BLaER1 (cell line): ENCODE measurements around the gene SAMD3.

Experiments used
- H3K27ac ChIP-seq: shearing (Covaris generic); formaldehyde crosslinking; 2 replicates; pipeline ENCODE4 v1.8.1; 2022
- H3K27me3 ChIP-seq: shearing (Covaris generic); formaldehyde crosslinking; 2 replicates; pipeline ENCODE4 v1.8.1; 2022
- H3K36me3 ChIP-seq: shearing (Covaris generic); formaldehyde crosslinking; 2 replicates; pipeline ENCODE4 v1.8.1; 2022
- H3K4me1 ChIP-seq: shearing (Covaris generic); formaldehyde crosslinking; 2 replicates; pipeline ENCODE4 v1.8.1; 2022
- H3K4me2 ChIP-seq: shearing (Covaris generic); formaldehyde crosslinking; 2 replicates; pipeline ENCODE4 v1.8.1; 2022
- H3K4me3 ChIP-seq: shearing (Covaris generic); formaldehyde crosslinking; 2 replicates; pipeline ENCODE4 v1.8.1; 2022
- H3K9ac ChIP-seq: shearing (Covaris generic); formaldehyde crosslinking; 2 replicates; pipeline ENCODE4 v1.8.1; 2022
- H3K9me3 ChIP-seq: shearing (Covaris generic); formaldehyde crosslinking; 2 replicates; pipeline ENCODE4 v1.8.1; 2022
- H4K20me1 ChIP-seq: shearing (Covaris generic); formaldehyde crosslinking; 2 replicates; pipeline ENCODE4 v1.8.1; 2022
- Cebpa-rat ChIP-seq: shearing (Covaris generic); IDR thresholded peaks from 2 replicates; pipeline ENCODE4 v1.8.1; 2022

SAMD3 gene

GRCh38 chr6:130216620-130217019 lies 6.1 kb downstream of the SAMD3 start:
- Histone ChIP-seq H3K9me3 (peaks cover 28% of the 10 kb centered on the region), H3K27ac (no peak overlapping the region; the same call in 1 of the 2 replicates), H3K4me2 (peak overlapping the region; percentile 70), H3K9ac (no peak overlapping the region), H3K27me3 (no peaks in the 10 kb centered on the region), H3K4me3 (no peak overlapping the region), H4K20me1 (no peaks in the 10 kb centered on the region), H3K36me3 (no peaks in the 10 kb centered on the region), H3K4me1 (peaks cover 46% of the 10 kb centered on the region)
- no peak for TF ChIP-seq Cebpa-rat

GRCh38 chr6:130215526-130215925 lies 7.2 kb downstream of the SAMD3 start:
- Histone ChIP-seq H3K36me3 (no peaks in the 10 kb centered on the region), H3K9ac (no peak overlapping the region), H3K27me3 (no peaks in the 10 kb centered on the region), H3K4me3 (no peak overlapping the region; the same call in 1 of the 2 replicates), H3K4me1 (peaks cover 42% of the 10 kb centered on the region), H3K9me3 (peaks cover 28% of the 10 kb centered on the region), H4K20me1 (no peaks in the 10 kb centered on the region), H3K4me2 (peak overlapping the region; percentile 70), H3K27ac (peak overlapping the region; percentile 70)
- no peak for TF ChIP-seq Cebpa-rat

GRCh38 chr6:130212215-130212874 lies 10.4 kb downstream of the SAMD3 start:
- no peaks in the 10 kb centered on the region for H4K20me1 ChIP-seq
- H3K9me3 ChIP-seq = peaks cover 20% of the 10 kb centered on the region
- no peak overlapping the region for H3K27ac ChIP-seq
- peak overlapping the region; percentile 16; the same call in 1 of the 2 replicates for H3K4me2 ChIP-seq
- H3K4me1 ChIP-seq = peaks cover 29% of the 10 kb centered on the region
- H3K36me3 ChIP-seq = no peaks in the 10 kb centered on the region
- no peak overlapping the region for H3K9ac ChIP-seq
- H3K27me3 ChIP-seq = no peaks in the 10 kb centered on the region
- TF ChIP-seq Cebpa-rat = no peak
- no peak overlapping the region for H3K4me3 ChIP-seq

- H3K27ac ChIP-seq = no peak overlapping the region
- no peak overlapping the region for H3K9ac ChIP-seq
- H3K9me3 ChIP-seq = peaks cover 20% of the 10 kb centered on the region
- no peaks in the 10 kb centered on the region for H4K20me1 ChIP-seq
- no peaks in the 10 kb centered on the region for H3K27me3 ChIP-seq
- TF ChIP-seq Cebpa-rat = no peak
- H3K4me2 ChIP-seq = no peak overlapping the region
- H3K4me1 ChIP-seq = peaks cover 27% of the 10 kb centered on the region
- H3K4me3 ChIP-seq = no peak overlapping the region
- no peaks in the 10 kb centered on the region for H3K36me3 ChIP-seq
Observed at GRCh38 chr6:130211691-130212090, 11.1 kb downstream of the SAMD3 start.

GRCh38 chr6:130207979-130208649 lies 14.6 kb downstream of the SAMD3 start:
- H3K27ac ChIP-seq = no peak overlapping the region
- peaks cover 20% of the 10 kb centered on the region for H3K9me3 ChIP-seq
- H3K4me2 ChIP-seq = no peak overlapping the region
- no peak overlapping the region for H3K4me3 ChIP-seq
- no peaks in the 10 kb centered on the region for H4K20me1 ChIP-seq
- peaks cover 15% of the 10 kb centered on the region; the same call in 1 of the 2 replicates for H3K4me1 ChIP-seq
- no peaks in the 10 kb centered on the region for H3K36me3 ChIP-seq
- no peak overlapping the region for H3K9ac ChIP-seq
- TF ChIP-seq Cebpa-rat = no peak
- H3K27me3 ChIP-seq = no peaks in the 10 kb centered on the region

GRCh38 chr6:130206479-130206878 lies 16.3 kb downstream of the SAMD3 start:
- Histone ChIP-seq H3K4me2 (no peak overlapping the region), H4K20me1 (no peaks in the 10 kb centered on the region), H3K36me3 (no peaks in the 10 kb centered on the region), H3K4me1 (0 out of 2 replicates have a peak, but pooled peaks cover 7% of the 10 kb centered on the region), H3K9me3 (peaks cover 20% of the 10 kb centered on the region), H3K4me3 (no peak overlapping the region), H3K27me3 (no peaks in the 10 kb centered on the region), H3K27ac (no peak overlapping the region), H3K9ac (no peak overlapping the region)
- no peak for TF ChIP-seq Cebpa-rat

GRCh38 chr6:130204322-130204721 lies 18.4 kb downstream of the SAMD3 start:
- Histone ChIP-seq H3K27ac (no peak overlapping the region), H3K4me2 (no peak overlapping the region), H4K20me1 (no peaks in the 10 kb centered on the region), H3K27me3 (no peaks in the 10 kb centered on the region), H3K4me3 (no peak overlapping the region), H3K9ac (no peak overlapping the region), H3K36me3 (no peaks in the 10 kb centered on the region), H3K9me3 (peaks cover 16% of the 10 kb centered on the region), H3K4me1 (0 out of 2 replicates have a peak, but pooled peaks cover 7% of the 10 kb centered on the region)
- TF ChIP-seq Cebpa-rat = no peak

- H3K36me3 ChIP-seq = no peaks in the 10 kb centered on the region
- H3K9ac ChIP-seq = no peak overlapping the region
- H3K9me3 ChIP-seq = peaks cover 10% of the 10 kb centered on the region
- no peak overlapping the region for H3K27ac ChIP-seq
- H3K4me2 ChIP-seq = no peak overlapping the region
- H3K4me3 ChIP-seq = no peak overlapping the region
- no peaks in the 10 kb centered on the region for H4K20me1 ChIP-seq
- no peak for TF ChIP-seq Cebpa-rat
- 0 out of 2 replicates have a peak, but pooled peaks cover 7% of the 10 kb centered on the region for H3K4me1 ChIP-seq
- H3K27me3 ChIP-seq = no peaks in the 10 kb centered on the region
Observed at GRCh38 chr6:130203370-130203769, 19.4 kb downstream of the SAMD3 start.

GRCh38 chr6:130202782-130203181 lies 20.0 kb downstream of the SAMD3 start:
- H3K4me2 ChIP-seq = no peak overlapping the region
- peaks cover 4% of the 10 kb centered on the region for H3K9me3 ChIP-seq
- H3K27ac ChIP-seq = no peak overlapping the region

GRCh38 chr6:130200020-130200419 lies 22.7 kb downstream of the SAMD3 start:
- H3K4me3 ChIP-seq = no peak overlapping the region
- H3K27ac ChIP-seq = no peak overlapping the region
- H3K36me3 ChIP-seq = no peaks in the 10 kb centered on the region
- H3K4me1 ChIP-seq = 0 out of 2 replicates have a peak, but pooled peaks cover 7% of the 10 kb centered on the region
- no peak overlapping the region for H3K4me2 ChIP-seq
- no peaks in the 10 kb centered on the region for H3K9me3 ChIP-seq
- no peak for TF ChIP-seq Cebpa-rat
- H3K27me3 ChIP-seq = no peaks in the 10 kb centered on the region
- no peaks in the 10 kb centered on the region for H4K20me1 ChIP-seq
- no peak overlapping the region for H3K9ac ChIP-seq

More at GRCh38 chr6:130202782-130203181, 20.0 kb downstream of the SAMD3 start:
- Histone ChIP-seq H3K4me3 (no peak overlapping the region), H3K36me3 (no peaks in the 10 kb centered on the region), H3K4me1 (0 out of 2 replicates have a peak, but pooled peaks cover 7% of the 10 kb centered on the region), H3K27me3 (no peaks in the 10 kb centered on the region), H4K20me1 (no peaks in the 10 kb centered on the region), H3K9ac (no peak overlapping the region)
- TF ChIP-seq Cebpa-rat = no peak
